GM19023 (cell line): ENCODE results near the gene MRPL22.
"Not testable (repeated sequence)": the region's sequence is repeated elsewhere in the genome, so short reads cannot be mapped to it uniquely, and the experiment has no call there.

Experiments used
- ATAC-seq: cut with Tn5 transposase; IDR thresholded peaks from one replicate; pipeline ENCODE4 v1.9.1; 2021; ENCODE audit warnings: mild to moderate bottlenecking, moderate library complexity; ENCODE audit not compliant: unreplicated experiment

MRPL22 gene

GRCh38 chr5:154940772-154941620 is at the start of gene MRPL22:
TSS of gene MRPL22 (plus strand) at chr5:154941073. CDS start at chr5:154941111, 38 bp downstream.
- peak; percentile 39 for ATAC-seq

DNA sequence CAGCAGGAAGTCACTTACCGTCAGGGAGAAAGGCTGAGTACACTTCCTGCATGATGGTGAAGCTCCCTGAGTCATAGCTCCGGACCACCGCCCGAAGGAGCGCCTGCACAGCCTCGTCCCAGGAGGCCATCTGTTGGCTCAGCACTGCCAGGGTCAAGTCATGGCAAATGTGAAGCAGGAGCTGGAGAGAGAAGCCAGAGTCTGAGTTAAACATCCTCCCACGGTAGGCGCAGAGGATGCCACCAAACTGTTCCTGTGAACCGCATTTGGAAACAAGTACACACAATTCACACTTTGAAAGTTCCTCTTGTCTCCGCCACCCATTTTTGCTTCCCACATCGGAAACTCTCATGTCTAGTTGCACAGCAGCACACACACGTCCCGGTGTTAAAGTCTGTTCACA is 48.5 kb upstream of the MRPL22 start:
- no peak for ATAC-seq

- ATAC-seq = no peak
Observed at GRCh38 chr5:154893381-154893780, 47.5 kb upstream of the MRPL22 start.

- ATAC-seq = no peak
Observed at GRCh38 chr5:154895606-154896561, 45.0 kb upstream of the MRPL22 start.

DNA sequence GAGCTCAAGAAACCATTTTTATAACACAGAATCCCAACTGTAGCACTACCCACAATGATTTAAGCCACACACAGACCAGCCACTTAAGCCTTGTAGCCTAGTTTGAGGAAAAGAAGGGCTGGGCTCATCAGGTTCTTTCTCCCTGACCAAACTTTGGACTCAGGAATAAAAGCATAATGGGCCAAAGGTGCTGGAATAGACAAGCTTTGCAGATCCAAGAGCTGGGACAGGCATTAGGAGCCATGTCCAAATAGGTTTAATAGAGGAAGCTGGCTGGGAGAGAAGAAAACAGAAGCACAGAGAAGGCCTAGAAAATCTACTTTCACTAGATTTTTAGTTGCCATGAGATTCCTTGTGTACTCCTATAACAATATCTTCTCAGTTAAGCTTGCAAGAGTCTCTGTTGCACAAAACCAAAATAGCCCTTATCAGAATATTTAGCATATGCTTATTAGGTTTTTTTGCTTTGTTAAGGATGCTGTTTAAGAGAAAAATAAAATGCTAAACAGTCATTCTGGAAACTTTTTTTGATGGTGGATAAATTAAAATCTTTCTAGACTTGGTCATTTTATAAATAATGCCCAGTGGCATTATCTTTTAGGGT is 44.2 kb upstream of the MRPL22 start:
- ATAC-seq = no peak

DNA sequence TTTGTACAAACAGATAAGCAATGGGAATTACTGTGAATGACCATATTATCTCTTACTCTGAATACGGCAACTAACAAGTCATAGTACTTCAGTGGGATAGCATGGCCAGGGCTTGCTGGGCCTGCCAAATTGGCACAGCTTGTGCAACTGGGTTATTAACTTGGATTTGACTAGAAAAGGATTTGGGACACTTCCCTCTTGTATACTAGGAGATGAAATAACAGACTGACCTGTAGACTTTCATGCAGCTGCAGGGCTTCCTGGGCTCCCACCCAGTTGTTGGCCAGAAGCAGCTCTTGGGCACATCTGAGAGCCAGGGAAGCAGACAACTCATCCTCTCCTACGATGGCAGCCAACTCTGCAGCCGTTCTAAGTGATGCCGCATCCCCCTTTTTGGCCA is 42.7 kb upstream of the MRPL22 start:
- ATAC-seq = no peak

GRCh38 chr5:154899151-154899816 is 41.6 kb upstream of the MRPL22 start:
- ATAC-seq = no peak

- ATAC-seq = no peak
Observed at GRCh38 chr5:154900066-154900465, 40.8 kb upstream of the MRPL22 start.

DNA sequence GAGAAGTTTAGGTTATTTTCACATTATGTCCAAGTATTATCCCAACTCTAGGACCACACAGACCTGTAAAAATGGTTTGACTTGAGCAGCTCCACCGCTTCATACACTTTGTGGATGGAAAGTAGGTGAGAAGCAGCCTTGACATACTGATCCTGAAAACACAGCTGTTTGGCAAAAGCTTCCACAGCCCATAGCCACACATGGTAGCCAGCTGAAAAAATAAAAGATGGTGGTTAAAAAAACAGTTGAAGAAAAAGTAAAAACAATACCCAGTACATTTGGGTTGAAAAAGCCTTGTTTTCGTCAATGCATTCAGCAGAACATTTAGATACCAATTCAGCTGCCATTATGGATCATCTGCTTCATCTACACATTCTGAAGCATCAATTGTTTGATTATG is 39.6 kb upstream of the MRPL22 start:
- no peak for ATAC-seq

- ATAC-seq = no peak
Observed at GRCh38 chr5:154901913-154902312, 39.0 kb upstream of the MRPL22 start.

DNA sequence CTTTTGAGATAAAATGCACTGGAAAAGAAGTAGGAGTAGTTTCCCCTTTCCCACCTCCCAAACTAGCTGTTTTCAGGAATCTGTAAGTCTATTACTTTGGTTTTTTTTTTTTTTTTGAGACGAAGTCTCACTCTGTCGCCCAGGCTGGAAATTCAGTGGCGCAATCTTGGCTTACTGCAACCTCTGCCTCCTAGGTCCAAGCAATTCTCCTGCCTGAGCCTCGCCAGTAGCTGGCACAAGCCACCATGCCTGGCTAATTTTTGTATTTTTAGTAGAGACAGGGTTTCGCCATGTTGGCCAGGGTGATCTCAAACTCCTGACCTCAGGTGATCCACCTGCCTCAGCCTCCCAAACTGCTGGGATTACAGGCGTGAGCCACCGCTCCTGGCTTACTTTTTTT is 35.3 kb upstream of the MRPL22 start:
- not testable (repeated sequence) for ATAC-seq

DNA sequence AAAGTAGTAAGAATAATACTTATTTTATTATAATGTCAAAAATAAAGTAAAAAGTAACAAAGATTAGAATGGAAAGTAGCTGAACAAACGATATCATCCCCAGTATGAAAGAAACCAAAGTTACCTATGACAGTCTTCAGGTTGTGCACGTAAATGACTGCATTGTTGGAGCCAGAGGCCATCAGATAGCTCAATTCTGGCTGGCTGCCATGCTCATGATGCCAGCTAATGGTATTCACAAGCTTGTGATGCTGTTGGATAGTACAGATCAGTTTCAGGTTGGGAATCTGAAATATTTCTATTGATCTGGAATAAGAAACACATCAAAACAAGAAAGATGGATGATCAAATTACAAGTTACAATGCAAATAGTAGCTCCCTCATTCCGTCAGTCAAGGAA is 24.0 kb upstream of the MRPL22 start:
- ATAC-seq = no peak

GRCh38 chr5:154917757-154918156 is 23.1 kb upstream of the MRPL22 start:
- no peak for ATAC-seq

DNA sequence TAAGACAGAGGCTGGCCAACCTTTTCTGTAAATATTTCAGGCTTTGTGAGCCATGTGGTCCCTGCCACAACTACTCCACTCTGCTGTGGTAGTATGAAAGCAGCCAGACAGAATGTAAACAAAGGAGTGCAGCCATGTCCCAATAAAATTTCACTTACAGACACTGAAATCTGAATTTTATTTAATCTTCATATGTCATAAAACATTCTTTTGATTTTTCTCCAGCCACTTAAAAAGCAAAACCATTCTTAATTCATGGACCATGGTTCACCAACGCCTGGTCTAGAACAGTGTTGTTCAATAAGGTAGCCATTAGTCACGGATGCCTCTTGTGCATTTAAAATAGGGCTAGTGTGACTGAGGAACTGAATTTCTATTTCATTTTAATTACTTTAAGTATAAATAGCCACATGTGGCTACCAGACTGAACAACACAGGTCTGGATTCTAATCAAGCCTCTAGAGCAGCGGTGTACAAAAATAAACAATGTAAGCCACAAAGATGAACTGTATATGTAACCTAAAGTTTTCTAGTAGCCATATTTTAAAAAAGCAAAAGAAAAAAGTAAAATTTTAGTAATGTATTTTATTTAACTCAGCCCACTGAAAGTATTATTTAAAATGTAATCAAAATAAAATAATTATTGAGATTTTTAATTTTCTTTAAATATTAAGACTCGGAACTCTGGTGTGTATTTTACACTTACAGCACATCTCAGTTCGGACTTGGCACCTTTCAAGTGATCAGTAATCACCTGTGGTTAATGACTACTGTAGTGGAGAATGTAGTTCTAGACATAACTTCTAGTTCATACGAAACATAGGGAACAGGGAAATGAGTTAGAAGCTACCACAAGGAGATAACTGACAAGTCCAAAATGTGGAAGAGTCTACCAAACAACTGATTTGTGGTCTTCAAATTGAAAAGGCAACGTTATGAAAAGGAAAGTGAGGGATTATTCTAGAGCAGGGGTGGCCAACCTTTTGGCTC is 17.1 kb upstream of the MRPL22 start:
- no peak for ATAC-seq

DNA sequence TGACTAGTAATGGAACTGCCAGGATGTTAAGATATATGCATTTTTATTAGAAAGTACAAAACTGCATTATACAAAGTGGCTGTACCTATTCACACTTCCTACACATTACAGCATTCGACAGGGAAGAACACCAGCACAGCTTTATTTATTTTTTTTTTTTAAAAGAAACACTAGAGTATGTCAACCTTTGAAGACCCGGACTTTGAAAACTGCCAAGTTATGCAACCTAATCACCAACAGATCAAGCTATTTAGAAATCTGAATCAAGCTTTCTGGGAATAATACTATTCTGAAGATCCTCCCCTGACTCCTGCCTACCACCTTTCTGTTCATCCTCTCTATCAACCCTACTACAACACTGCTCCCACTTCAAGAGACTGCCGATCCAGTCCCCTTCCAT is 7.3 kb upstream of the MRPL22 start:
- no peak for ATAC-seq

GRCh38 chr5:154934881-154935280 is 6.0 kb upstream of the MRPL22 start:
- ATAC-seq = no peak

GRCh38 chr5:154937186-154937717 is 3.6 kb upstream of the MRPL22 start:
- ATAC-seq = no peak

DNA sequence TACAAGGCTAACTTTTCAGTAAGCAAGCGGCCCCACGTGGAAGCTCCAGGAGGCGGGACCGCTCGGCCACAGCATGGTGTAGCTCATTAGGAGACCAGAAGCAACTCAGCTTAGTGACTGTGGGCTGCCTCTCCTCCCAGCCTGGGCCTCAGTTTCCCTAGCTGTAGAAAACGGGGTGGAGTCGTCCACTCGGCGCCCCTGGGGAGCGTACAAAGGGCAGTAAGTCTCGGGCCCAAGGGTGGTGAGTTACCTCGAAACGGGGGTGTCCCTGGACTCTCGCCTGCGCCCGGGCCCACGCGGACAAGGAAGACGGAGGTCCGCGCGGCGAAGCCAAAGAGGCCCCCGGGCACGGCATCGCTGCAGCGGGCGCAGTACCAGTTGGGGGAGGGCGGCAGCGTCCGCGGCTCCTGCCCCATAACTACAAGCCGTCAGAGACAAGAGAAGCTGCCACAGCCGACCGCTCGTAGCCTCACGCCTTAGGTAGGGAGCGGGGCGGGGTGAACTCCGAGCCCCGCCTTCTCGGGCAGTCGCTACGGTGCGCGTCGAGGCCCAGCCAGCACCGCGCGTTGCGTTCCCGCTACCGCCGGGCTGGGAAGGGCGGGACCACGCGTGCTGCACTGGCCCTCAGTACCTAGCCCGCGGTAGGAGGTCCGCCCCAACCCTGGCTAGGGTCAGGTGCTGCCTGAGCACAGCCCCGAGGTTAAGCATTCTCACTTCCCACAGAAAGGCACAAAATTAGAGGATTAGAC is 3.0 kb upstream of the MRPL22 start, which contains the start of gene GEMIN5:
Gene GEMIN5 (minus strand): TSS at position 494 of the 749 bp plus-strand sequence. CDS start 78 bp downstream, at position 416.
- peak; percentile 83 for ATAC-seq
